ENCODE results near the gene SCRN2. TPM values are rescaled to one million over a fixed set of nuclear protein-coding genes. Genes with fewer than 3 reads are reported as not detected.

SCRN2 gene
- total and polyA plus RNA-seq, 2 donors (not counting 3 experiments of a cell fraction or from before 2014, with no cell fraction given), result 31.7 to 48.9 TPM

DNA sequence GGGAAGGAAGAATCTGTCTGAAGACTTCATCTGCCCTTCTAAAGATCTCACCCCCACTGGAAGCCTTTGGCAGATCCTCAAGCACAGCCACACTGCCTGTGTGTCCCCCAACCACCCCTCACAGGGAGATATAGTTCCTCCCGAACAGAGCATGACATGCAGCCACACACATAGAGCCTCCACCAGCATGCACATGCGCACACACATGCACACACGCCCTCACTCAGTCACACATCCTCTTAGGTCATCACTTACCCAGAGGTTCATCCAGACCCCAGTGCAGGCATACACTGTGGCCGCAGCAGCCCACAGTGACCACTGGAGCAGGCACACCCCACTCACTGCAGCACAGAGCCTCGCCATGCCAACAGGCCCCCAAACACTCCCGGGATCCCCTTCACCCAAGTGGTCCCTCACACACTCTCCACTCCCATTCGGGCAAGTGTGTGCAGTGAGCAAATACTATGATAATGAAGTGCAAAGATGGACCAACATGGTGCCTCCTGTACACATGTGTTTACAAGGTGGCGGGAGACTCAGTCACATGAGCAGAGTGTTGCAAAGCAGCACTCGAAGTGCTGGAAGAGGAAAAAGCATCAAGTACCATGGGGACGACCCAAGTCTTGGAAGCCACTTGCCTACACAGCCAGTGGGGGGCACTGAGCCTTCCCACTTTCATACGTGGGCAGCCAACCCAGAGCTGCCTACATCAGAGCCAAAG, 26.9 kb upstream of the SCRN2 start:
- dilution Hi-C loops (cut with MboI; ENCODE audit: extremely low pct_ligation_motif_present, low sequenced_read_pairs) (no loop called here), intact Hi-C loops (cut with micrococcal nuclease) (no loop called here)
- DNase-seq (ENCODE audit: low read depth, low spot score) (no peak), FAIRE-seq (no peak)
- H3K9ac ChIP-seq (replicated peaks; ENCODE audit: extremely low read depth, insufficient read depth, low read length), result no peak overlapping the region
- H3K9me3 ChIP-seq (replicated peaks; ENCODE audit: control insufficient read depth, insufficient read depth, low read length), result no peaks in the 10 kb centered on the region
- H3K36me3 ChIP-seq (ENCODE audit: control insufficient read depth in 2 of 2, extremely low read depth in 1 of 2, insufficient read depth in 2 of 2, low read length in 2 of 2), result no peaks in the 10 kb centered on the region
- H3K9me1 ChIP-seq (replicated peaks; ENCODE audit: control insufficient read depth, extremely low read depth, insufficient read depth, low read length), result no peaks in the 10 kb centered on the region
- no peak overlapping the region for H3K27ac ChIP-seq (ENCODE audit: insufficient read depth, low read depth, low read length)
- H3K4me3 ChIP-seq (replicated peaks in 1 of 3; ENCODE audit: insufficient read depth in 1 of 3, low read depth in 1 of 3, low read length in 3 of 3), result no peak overlapping the region
- peaks cover 3% of the 10 kb centered on the region for H3K4me1 ChIP-seq (ENCODE audit: control insufficient read depth, extremely low read depth, insufficient read depth, low read length)
- no peak overlapping the region for H2AFZ ChIP-seq (ENCODE audit: low read depth, low read length)
- BruUV-seq (replicated peaks), result no TSS peak
- H3K27me3 ChIP-seq (ENCODE audit: control insufficient read depth in 2 of 2, insufficient read depth in 2 of 2, low read length in 2 of 2), result peaks cover 33 to 42% of the 10 kb centered on the region in 2 experiments
- H3K79me2 ChIP-seq (ENCODE audit: control insufficient read depth, insufficient read depth, low read length), result no peaks in the 10 kb centered on the region
- no peak for TF ChIP-seq POLR2AphosphoS5 (IDR thresholded peaks at IDR 0.05; ENCODE audit: insufficient read depth, low read depth, low read length)
- TF ChIP-seq MYC (IDR thresholded peaks at IDR 0.05; ENCODE audit: low read depth, low read length), result no peak
- no peak for TF ChIP-seq JUN (IDR thresholded peaks at IDR 0.05; ENCODE audit: borderline replicate concordance, insufficient read depth, insufficient read length, low read depth)
- TF ChIP-seq, protein P1, sequence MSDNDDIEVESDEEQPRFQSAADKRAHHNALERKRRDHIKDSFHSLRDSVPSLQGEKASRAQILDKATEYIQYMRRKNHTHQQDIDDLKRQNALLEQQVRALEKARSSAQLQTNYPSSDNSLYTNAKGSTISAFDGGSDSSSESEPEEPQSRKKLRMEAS (IDR thresholded peaks at IDR 0.05; ENCODE audit: insufficient read depth, insufficient read length), result no peak
- no peak for TF ChIP-seq EZH2 (IDR thresholded peaks at IDR 0.05; ENCODE audit: borderline replicate concordance, low read depth, low read length, severe bottlenecking)
- no peak for TF ChIP-seq FOS (IDR thresholded peaks at IDR 0.05; ENCODE audit: borderline replicate concordance, insufficient read depth, low read length)
- TF ChIP-seq POLR2A (IDR thresholded peaks at IDR 0.05; ENCODE audit: low read depth, low read length), result no peak
- TF ChIP-seq, protein P2, sequence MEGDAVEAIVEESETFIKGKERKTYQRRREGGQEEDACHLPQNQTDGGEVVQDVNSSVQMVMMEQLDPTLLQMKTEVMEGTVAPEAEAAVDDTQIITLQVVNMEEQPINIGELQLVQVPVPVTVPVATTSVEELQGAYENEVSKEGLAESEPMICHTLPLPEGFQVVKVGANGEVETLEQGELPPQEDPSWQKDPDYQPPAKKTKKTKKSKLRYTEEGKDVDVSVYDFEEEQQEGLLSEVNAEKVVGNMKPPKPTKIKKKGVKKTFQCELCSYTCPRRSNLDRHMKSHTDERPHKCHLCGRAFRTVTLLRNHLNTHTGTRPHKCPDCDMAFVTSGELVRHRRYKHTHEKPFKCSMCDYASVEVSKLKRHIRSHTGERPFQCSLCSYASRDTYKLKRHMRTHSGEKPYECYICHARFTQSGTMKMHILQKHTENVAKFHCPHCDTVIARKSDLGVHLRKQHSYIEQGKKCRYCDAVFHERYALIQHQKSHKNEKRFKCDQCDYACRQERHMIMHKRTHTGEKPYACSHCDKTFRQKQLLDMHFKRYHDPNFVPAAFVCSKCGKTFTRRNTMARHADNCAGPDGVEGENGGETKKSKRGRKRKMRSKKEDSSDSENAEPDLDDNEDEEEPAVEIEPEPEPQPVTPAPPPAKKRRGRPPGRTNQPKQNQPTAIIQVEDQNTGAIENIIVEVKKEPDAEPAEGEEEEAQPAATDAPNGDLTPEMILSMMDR (IDR thresholded peaks at IDR 0.05; ENCODE audit: extremely low read depth in 1 of 2, insufficient read depth in 1 of 2, low read depth in 1 of 2, low read length in 2 of 2), result no peak
- no peak for TF ChIP-seq GATA2 (IDR thresholded peaks at IDR 0.05; ENCODE audit: insufficient read depth, insufficient read length, low read depth, low read length)
- ChIA-PET CTCF (no interaction called here), POLR2A (no interaction called here)
- H4K20me1 ChIP-seq (replicated peaks; ENCODE audit: control insufficient read depth, extremely low read depth, insufficient read depth, low read length), result no peaks in the 10 kb centered on the region
- no peak overlapping the region for H3K4me2 ChIP-seq (ENCODE audit: insufficient read depth, low read length)

Measured in endothelial cell of umbilical vein (primary cell).